Measurements from ENCODE around the gene MAPRE2. TPM values are rescaled to one million over a fixed set of nuclear protein-coding genes. Genes with fewer than 3 reads are reported as not detected.

The MAPRE2 gene
- total and polyA plus RNA-seq, 7 donors = 3.3 to 83.4 (median 57.3) TPM

- H3K27ac ChIP-seq = no peak overlapping the region
- 80 to 96% (median 95%) methylated on average over 3 of the region's 3 CpGs for WGBS, 3 donors
- no peaks in the 10 kb centered on the region for H3K9me3 ChIP-seq
- H3K36me3 ChIP-seq (ENCODE audit: insufficient read depth in 1 of 2, low read depth in 1 of 2) = peaks cover 4 to 99% of the 10 kb centered on the region in 2 donors
- no peak overlapping the region for H3K4me3 ChIP-seq
- intact Hi-C loops (cut with DNase I) = no loop called here
- ATAC-seq (peak; percentile 13 to 76 (median 68)), DNase-seq (no peak)
- no peaks in the 10 kb centered on the region for H3K27me3 ChIP-seq (ENCODE audit: insufficient read depth in 3 of 3, low read length in 2 of 3)
- TF ChIP-seq CTCF (IDR thresholded peaks at IDR 0.05) = no peak
- H3K4me1 ChIP-seq = peaks cover 11% of the 10 kb centered on the region
Measured at GRCh38 chr18:35136248-35136647, 95.0 kb downstream of the MAPRE2 start.

- WGBS, 3 donors = 92 to 94% (median 93%) methylated on average over 2 of the region's 2 CpGs
- no peak overlapping the region for H3K27ac ChIP-seq
Measured at GRCh38 chr18:35136885-35137284, 95.7 kb downstream of the MAPRE2 start.

GRCh38 chr18:35137632-35138031 is 96.4 kb downstream of the MAPRE2 start:
- ATAC-seq (no peak), DNase-seq (no peak)
- 50 to 75% (median 65%) methylated on average over 10 of the region's 10 CpGs for WGBS, 3 donors
- H3K4me1 ChIP-seq = no peaks in the 10 kb centered on the region
- H3K36me3 ChIP-seq (ENCODE audit: insufficient read depth in 1 of 2, low read depth in 1 of 2) = peaks cover 0 to 95% of the 10 kb centered on the region in 2 donors
- no peaks in the 10 kb centered on the region for H3K9me3 ChIP-seq
- TF ChIP-seq CTCF (IDR thresholded peaks at IDR 0.05) = no peak
- intact Hi-C loops (cut with DNase I) = no loop called here
- no peaks in the 10 kb centered on the region for H3K27me3 ChIP-seq (ENCODE audit: insufficient read depth in 3 of 3, low read length in 2 of 3)
- no peak overlapping the region for H3K4me3 ChIP-seq
- peak overlapping the region; percentile 10 for H3K27ac ChIP-seq

More at GRCh38 chr18:35136885-35137284, 95.7 kb downstream of the MAPRE2 start:
- intact Hi-C loops (cut with DNase I) = no loop called here
- no peak for ATAC-seq
- H3K4me3 ChIP-seq = no peak overlapping the region
- DNase-seq = no peak
- H3K27me3 ChIP-seq (ENCODE audit: insufficient read depth in 3 of 3, low read length in 2 of 3) = no peaks in the 10 kb centered on the region
- H3K36me3 ChIP-seq (ENCODE audit: insufficient read depth in 1 of 2, low read depth in 1 of 2) = peaks cover 4 to 96% of the 10 kb centered on the region in 2 donors
- TF ChIP-seq CTCF (IDR thresholded peaks at IDR 0.05) = no peak
- H3K4me1 ChIP-seq = peaks cover 5% of the 10 kb centered on the region
- H3K9me3 ChIP-seq = no peaks in the 10 kb centered on the region

GRCh38 chr18:35138773-35139172 is 97.6 kb downstream of the MAPRE2 start:
- peaks cover 0 to 83% of the 10 kb centered on the region in 2 donors for H3K36me3 ChIP-seq (ENCODE audit: insufficient read depth in 1 of 2, low read depth in 1 of 2)

More at GRCh38 chr18:35138773-35139172, 97.6 kb downstream of the MAPRE2 start:
- no peak overlapping the region for H3K27ac ChIP-seq
- no peaks in the 10 kb centered on the region for H3K9me3 ChIP-seq
- 57 to 70% (median 62%) methylated on average over 6 of the region's 6 CpGs for WGBS, 3 donors
- intact Hi-C loops (cut with DNase I) = no loop called here
- DNase-seq (no peak), ATAC-seq (no peak)
- no peak for TF ChIP-seq CTCF (IDR thresholded peaks at IDR 0.05)
- H3K27me3 ChIP-seq (ENCODE audit: insufficient read depth in 3 of 3, low read length in 2 of 3) = no peaks in the 10 kb centered on the region
- no peak overlapping the region for H3K4me3 ChIP-seq
- no peaks in the 10 kb centered on the region for H3K4me1 ChIP-seq

All from psoas muscle (tissue), 8 donors.